Measurements from ENCODE around the gene RPS4Y1.
"Not testable (repeated sequence)": the region's sequence is repeated elsewhere in the genome, so short reads cannot be mapped to it uniquely, and the experiment has no call there.

The RPS4Y1 gene

DNA sequence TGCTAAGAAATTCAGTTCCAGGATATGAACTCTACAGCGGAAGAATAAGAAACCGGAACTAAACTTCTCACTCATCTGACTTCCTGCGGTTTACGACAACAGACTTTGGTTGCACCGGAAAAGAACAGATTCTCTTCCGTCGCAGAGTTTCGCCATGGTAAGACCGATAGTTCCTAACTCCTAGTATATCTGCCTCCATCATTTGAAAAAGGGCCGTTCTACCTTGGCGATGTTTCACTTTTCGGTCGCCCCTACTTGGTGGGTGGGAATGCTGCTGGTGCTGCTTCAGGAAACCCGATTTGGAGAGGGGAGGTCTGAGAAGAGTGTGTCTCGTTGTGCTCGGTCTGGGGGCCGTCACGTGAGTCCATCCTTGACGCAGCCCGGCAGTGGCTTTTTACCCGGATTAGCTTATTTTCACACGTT, at the start of gene RPS4Y1:
Gene RPS4Y1, plus strand, starts transcription at position 132 of the 423 bp plus-strand sequence. Its CDS starts 23 bp downstream, at position 155.
- DNase-seq = peak in 4 of 14 donors; percentile 8 to 46 (median 26)

DNA sequence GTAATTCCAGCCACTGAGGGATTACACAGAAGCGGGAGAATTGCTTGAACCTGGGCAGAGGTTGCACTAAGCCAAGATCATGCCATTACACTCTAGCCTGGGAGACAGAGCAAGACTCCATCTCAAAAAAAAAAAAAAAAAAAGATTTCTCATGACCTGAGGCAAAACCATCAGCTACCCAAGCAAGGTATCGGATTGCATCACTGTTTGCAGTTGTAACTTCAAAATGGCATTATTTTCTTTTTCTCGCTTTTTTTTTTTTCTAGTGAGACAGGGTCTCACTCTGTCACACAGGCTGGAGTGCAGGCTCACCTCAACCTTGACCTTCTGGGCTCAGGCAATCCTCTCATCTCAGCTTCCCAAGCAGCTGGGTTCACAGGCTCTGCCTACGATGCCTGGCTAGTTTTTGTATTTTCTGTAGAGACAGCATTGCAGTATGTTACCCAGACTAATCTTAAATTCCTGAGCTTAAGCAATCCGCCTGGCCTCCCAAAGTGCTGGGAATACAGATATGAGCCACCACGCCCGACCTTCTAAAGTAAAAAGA, 44.4 kb upstream of the RPS4Y1 start:
- no peak for DNase-seq

DNA sequence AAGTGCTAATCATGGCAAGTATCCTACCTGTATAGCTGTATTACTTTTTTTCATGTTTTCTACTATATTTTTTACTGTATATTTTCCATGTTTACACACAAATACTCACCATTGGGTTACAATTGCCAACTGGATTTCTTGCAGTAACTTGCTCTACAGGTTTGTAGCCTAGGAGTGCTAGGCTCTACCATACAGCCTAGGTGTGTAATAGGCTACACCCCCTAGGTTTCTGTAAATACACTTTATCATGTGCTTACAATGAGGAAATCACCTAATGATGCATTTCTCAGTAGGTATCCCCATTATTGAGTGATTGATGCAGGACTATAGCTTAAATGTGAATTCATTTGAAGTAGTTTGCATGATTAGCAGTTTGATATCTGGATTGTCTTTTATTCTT, 43.4 kb upstream of the RPS4Y1 start:
- DNase-seq = no peak

DNA sequence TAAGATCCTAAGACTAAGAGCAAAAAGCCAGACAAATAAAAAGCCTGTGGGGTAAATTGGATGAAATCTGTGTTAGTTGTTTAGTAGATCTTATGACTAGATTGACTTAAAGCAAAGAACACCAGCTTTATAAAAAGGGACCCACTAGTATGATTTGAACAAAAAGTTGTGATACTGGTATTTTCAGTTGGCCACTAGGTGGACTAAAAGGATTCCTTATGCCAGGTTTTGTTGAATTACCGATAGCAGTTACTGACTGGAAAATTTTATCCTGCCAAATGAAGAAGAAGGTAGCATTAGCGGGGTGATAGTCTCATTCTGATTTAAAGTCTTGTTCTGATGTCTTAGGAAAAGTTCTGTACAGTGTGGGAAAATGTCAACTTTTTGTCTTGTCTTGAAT, 41.2 kb upstream of the RPS4Y1 start:
- no peak for DNase-seq

DNA sequence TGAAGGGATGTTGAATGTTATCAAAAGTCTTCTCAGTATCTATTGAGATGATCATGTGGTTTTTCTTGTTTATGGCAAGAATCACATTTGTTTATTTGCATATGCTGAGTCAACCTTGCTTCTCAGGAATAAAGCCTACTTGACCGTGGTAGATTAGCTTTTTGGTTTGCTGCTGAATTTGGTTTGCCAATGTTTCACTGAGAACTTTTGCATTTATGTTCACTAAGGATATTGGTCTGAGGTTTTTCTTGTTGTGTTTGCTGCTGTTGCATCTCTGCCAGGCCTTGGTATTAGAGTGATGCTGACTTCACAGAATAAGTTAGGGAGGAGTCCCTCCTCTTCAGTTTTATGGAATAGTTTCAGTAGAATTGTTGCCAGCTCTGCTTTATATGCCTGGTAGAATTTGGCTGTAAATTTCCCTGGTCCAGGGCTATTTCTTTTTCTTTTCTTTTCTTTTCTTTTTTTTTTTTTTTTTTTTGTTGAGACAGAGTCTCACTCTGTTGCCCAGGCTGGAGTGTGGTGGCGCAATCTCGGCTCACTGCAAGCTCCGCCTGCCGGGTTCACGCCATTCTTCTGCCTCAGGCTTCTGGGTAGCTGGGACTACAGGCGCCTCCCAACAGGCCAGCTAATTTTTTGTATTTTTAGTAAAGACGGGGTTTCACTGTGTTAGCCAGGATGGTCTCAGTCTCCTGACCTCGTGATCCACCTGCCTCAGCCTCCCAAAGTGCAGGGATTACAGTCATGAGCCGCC, 24.1 kb upstream of the RPS4Y1 start:
- DNase-seq = not testable (repeated sequence)

DNA sequence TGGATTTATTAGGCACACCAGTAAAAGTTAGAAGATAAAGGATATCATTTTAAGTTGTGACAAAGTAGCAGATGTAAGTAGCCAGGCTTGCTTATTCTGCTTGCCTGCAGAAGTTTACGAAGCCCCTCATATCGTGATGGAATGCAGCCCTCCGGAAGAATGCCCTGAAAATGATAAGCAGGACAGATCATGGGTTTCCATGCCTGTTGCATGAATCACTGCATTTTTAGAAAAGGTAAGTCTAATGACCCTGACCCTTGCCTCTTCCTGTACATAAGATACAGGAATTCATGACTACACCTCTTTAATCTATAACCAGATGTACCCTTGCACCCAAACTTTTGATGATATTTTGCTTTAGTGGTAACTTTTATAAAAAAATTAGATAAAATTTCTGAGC, 16.9 kb upstream of the RPS4Y1 start:
- DNase-seq = no peak

DNA sequence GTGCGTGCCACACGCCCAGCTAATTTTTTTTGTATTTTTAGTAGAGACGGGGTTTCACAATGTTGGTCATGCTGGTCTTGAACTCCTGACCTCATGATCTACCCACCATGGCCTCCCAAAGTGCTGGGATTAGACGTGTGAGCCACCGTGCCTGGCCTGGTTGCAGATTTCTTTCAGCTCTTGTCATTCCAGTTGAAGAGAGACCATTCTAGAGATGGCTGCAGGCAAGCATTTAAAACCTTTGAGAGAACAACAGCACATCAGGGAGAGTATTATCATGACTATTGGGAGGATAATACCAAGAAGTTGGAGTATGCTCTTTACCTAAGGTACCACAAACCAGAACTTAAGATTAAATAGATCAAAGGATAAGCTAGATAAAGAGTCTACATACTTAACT, 12.9 kb upstream of the RPS4Y1 start:
- DNase-seq = no peak

DNA sequence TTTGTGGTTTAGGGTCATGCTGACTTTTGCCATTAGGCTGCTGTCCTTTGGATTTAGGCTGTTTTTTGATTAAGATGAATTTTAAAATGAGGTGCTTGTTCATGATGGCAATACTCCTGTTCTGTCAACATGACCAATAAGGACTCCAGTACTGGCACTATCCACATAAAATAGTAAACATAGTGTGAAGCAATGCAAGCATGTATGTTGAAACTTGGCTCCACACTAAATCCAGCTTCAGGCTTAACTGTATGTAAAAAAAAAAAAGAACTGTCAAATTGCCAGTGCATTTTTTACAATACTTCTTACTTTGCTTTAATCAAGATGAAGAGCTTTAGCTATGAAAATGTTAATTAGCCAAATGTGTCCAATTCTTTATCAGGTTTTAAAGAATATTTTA, 6.2 kb upstream of the RPS4Y1 start:
- DNase-seq = no peak

DNA sequence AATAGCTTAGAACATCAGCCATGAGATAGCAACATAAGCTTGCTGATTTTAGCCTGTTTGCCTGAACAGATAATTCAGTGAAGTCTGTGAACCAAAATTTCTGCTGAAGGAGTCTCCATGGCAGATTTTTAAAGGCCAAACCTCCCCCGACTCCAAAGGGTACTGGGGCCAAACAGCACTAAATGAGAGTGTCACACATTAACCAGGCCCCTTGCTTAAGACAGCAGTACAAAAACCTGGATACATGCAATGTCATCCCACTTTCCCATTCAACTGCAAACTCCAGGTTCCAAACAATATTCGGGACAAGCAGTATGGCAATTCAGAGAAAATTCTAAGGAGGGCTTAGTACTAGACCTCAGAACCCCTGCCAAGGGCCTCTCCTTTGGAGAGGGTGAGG, 4.3 kb upstream of the RPS4Y1 start:
- DNase-seq = no peak

DNA sequence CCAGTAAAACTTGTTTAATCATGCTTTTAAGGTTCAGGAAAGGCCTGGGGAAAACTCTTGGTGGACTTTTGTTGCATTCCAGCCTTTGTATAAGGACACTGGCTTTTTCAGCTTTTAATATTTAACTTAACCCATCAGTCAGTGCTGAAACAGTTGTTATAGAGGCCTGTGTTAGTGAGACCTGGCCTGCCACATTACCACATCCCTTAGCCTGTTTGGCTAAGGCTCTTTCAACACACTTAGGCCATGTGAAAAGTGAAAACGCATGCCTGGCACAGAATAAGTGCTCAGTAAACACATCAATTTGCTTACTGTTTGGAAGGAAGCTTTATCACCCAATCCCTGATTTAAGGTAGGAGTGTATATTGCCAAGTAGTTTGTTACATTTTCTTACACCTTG, 3.5 kb upstream of the RPS4Y1 start:
- no peak for DNase-seq

DNA sequence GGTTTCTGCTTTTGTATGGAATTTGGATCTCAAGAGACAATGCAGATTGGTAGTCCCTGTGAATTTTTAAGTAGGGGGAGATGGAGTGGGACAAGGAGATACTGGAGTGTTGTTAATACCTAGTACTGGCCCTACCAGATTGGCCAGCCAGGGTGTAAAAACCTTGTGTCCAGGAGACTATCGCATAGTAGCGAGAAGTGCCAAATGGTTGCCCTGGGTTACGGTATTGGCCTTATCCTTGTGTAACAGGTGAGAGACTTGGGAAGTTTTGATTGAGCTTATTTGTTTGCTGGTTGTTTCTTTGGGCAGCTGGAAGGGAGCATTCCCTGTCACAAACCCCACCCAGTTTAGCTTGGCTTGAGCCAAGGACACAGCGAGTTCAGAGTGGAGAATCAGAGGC, 5.4 kb downstream of the RPS4Y1 start:
- DNase-seq = no peak

DNA sequence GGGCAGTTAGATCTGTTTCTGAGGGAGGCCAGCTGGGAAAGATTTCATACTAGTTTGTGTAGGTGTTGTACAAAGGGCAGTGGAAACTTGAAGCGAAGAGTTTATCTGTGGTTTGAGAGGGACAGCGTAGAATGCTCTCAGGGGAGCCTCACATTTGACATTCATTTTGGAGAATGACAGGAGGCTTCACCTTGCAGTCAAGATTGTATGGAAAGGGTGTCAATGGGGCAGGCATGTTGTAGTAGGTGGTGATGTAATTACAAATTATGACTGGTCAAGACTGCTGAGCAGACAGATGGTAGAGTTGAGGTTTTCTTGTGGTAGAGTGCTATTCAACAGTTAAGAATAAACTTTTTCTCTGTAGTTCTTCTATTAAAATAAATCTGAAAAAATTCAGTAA, 7.0 kb downstream of the RPS4Y1 start:
- DNase-seq = no peak

DNA sequence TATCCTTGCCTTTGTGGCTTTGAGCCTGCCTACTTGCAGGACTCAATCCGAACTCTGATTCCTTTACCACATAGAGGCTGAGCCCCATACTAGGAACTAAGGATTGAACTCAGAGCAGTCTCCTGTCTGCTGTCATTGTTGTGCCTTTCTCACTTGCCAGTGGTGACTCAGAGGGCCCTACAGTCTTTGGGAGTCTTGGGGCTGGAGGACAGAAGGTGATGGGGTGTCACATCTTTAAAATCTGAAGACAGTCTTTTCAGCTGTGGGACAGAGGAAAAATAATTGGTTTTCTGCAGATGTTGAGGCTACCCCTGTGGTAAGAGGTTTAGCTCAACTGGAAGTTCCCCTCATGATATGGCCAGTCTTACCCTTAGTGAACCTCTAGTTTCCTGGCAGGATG, 8.0 kb downstream of the RPS4Y1 start:
- no peak for DNase-seq

DNA sequence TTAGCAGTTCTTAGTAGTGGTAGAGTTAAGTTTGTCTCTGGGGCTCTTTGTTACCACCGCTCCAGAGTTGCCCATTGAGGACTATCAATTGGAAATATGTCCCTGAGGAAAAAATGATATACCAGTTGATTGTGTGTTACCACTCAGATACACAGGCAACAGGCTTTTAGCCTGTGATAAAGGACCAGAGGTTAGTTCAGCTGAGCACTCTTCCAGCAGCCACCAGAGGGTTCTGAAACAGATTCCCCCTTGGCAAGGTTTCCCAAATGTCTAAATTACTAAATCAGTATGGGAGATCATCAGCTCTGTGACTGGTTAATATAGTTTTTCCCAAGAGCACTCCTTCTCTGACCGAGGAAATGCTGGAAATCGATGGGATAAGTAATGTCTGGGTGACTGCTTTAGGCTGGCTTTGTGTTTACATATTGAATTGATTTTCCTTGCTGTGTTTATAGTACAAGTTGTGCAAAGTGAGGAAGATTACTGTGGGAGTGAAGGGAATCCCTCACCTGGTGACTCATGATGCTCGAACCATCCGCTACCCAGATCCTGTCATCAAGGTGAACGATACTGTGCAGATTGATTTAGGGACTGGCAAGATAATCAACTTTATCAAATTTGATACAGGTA, 12.9 kb downstream of the RPS4Y1 start:
- no peak for DNase-seq

DNA sequence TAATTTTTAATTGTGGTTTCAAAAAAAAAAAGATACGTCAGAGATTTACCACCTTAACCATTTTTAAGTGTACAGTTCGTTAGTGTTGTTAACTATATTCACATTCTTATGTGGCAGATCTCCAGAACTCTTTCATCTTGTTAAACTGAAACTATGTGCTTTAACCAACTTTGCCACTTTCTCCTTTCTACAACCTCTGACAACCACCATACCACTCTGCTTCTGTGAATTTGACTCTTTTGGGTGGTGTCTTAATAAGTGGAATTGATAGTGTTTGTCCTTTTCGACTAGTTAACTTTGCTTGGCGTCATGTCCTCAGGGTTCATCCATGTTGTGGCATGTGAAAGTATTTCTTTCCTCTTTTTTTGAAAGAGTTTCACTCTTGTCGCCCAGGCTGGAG, 15.7 kb downstream of the RPS4Y1 start:
- no peak for DNase-seq

DNA sequence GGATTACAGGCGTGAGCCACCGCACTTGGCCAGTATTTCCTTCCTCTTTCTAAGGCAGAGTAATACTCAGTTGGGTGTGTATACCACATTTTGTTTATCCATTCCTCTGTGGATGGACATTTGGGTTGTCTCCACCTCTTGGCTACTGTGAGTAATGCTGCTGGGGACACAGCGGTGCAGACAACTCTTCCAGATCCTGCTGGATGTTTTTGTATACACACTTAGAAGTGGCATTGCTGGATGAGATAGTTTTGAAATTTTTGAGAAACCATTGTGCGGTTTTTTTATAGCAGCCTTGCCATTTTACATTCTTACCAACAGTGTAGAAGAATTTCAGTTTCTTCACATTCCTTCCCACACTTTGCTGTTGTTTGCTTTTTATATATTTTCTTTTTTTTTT, 16.3 kb downstream of the RPS4Y1 start:
- no peak for DNase-seq

DNA sequence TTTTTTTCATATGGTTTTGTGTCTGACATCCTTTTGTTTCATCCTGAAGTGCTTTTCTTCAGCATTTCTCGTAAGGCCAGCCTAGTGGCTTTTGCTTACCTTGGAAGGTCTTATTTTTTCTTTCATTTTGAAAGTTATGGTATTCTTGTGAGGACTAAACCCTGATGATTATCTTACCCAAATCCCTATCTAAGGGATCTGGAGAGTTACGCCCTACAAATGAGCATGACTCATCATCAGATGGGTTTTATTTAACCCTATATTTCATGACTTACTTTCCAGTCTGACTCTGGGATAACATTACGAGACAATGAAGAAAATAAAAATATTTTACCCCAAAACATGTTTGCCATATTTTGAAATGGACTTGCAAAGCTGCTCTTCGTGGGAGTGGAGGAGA, 18.4 kb downstream of the RPS4Y1 start:
- no peak for DNase-seq

DNA sequence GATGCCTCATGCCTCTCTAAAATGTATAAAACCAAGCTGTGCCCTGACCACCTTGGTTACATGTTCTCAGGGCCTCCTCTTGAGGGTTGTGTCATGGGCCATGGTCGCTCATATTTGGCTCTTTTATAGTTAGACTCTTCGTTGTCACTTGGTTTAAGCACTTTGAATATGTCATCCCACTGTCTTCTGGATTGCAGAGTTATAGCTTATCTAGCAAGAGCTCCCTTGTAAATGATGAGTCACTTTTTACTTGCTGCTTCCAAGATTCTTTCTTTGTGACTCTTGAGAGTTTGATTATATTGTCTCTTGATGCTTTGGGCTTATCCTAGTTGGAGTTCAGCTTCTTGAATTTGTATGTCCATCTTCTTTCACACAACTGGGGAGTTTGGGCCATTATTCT, 19.1 kb downstream of the RPS4Y1 start:
- DNase-seq = no peak

DNA sequence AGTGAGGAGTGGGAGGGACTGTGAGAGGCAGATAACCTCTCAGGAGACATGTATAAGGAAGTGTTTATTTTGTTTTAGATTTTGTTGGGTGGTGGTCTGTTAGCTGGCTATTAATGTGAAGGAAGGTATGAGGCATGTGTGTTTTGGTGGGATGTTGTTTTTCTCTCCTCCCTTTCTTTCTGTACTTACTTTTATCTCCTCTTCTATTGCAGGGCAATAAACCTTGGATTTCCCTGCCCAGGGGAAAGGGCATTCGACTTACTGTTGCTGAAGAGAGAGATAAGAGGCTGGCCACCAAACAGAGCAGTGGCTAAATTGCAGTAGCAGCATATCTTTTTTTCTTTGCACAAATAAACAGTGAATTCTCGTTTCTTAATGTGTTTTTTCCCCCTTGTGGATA, 25.2 kb downstream of the RPS4Y1 start:
- no peak for DNase-seq

DNA sequence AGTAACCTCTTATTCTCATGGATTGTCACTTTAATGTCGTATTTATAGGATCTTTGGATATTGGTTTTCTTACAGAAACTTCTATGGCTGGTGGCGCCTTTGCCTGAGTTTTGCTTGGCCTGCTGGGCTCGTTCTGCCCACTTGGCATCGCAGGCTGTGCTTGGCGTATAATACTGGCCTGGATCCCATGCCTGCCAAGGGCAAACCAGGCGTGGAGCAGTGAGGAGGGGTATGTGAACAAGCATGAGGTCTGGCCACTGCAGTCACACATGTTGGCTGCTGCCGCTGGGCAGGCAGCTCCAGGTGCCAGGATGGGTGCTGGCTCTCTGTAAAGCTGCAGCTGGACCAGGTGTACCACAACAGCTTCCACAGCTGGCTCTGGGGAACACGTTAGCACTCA, 26.1 kb downstream of the RPS4Y1 start:
- peak in 1 of 14 donors; percentile 0 for DNase-seq

DNA sequence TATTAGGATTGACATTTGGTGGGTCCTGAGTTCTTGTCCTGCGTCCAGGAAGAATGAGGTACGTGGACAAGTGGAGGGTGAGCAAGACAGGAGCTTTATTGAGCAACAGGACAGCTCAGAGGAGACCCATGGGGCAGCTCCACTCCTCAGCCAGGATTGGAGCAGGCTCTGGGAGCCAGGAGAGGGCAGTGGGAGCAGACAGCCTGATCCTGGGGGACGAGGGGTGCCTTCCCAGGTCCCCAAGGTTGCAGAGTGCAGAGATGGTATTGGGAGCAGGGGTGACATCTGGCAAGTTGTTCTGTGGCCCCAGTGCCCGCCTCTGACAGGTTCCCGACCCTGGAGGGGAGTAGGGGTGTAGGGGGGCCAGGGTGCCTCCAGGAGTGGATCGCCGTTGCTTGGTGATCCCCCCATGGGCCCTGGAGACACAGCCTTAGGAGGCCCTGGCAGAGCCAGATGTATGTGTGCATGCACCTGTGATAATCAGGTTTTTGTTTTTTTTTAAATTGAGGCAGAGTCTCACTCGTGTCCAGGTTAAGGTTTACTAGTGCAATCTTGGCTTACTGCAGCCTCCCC, 26.7 kb downstream of the RPS4Y1 start:
- DNase-seq = no peak

DNA sequence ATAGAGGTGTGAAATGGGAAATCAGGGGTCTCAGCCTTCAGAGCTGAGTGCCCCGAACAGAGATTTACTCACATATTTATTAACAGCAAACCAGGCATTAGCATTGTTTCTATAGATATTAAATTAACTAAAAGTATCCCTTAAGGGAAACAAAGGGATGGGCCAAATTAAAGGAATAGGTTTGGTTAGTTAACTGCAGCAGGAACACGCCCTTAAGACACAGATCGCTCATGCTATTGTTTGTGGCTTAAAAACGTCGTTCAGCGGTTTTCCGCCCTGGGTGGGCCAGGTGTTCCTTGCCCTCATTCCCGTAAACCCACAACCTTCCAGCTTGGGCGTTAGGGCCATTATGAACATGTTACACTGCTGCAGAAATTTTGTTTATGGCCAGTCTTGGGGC, 30.8 kb downstream of the RPS4Y1 start:
- not testable (repeated sequence) for DNase-seq

DNA sequence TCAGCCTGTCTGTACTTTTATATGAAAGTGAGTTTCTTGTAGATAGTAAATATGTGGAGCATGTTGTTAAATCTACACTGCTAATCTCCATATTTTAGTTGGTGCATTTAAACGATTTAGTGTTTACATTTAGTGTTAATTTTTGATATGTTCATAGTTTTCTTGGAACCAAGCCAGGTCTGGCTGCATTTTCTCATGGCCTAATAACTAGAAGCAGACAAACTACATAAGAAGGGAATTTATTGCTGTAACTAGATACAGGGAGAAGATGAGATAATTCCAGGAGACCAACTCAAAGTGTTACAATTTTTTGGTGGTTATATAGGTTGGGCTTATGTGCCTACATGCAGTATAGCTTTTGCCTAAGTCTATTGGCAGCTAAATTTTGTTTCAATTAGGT, 32.8 kb downstream of the RPS4Y1 start:
- no peak for DNase-seq

DNA sequence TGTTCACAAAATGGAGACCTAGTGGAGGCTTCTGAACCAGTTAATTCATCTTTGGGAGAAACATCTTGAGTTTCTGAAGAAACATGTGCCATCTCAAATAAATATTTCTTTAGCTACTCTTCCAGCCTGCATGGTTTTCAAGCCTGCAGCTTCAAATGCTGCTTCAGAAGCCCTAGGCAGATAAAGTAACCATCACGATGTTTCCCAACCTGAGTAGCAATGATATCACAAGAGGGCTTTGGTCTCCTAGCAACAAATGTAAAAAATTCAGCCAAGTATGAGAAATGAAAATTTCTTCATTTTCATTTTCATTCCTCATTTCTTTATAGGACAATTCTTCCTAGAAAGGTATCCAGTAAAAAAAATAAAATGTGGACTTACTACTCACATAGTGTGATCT, 42.2 kb downstream of the RPS4Y1 start:
- no peak for DNase-seq
